IMR-90 (cell line): Measurements from ENCODE around the gene PPP3CA. TPM values are rescaled to one million over a fixed set of nuclear protein-coding genes. Genes with fewer than 3 reads are reported as not detected.

Experiments
- ATAC-seq: fragments of 200-7000 bp; cut with Tn5 transposase; 2 replicates; pipeline ENCODE4 v1.9.1; 2020; ENCODE audit warnings: low read depth, mild to moderate bottlenecking, moderate library complexity
- BruUV-seq: library from RNA; stranded (reverse); fragments of 400-500 nt; replicated peaks from 2 replicates; lab custom pipeline; 2021; lab: Mats Ljungman, UMichigan
- CTCF ChIA-PET: fragments of 300-600 bp; formaldehyde crosslinking; extraction: SDS; loops from one replicate; lab custom pipeline; 2021; ENCODE audit warnings: antibody characterized with exemption; lab: Yijun Ruan, JAX
- POLR2A ChIA-PET: fragments of 300-600 bp; sonication (Branson Sonifier 250); formaldehyde crosslinking; loops from one replicate; lab custom pipeline; 2022; ENCODE audit warnings: antibody characterized with exemption; ENCODE audit not compliant: unreplicated experiment; lab: Charles Lee
- DNase-seq: peaks from one replicate; pipeline ENCODE4 v3.0.0; 2013
- H2AFZ ChIP-seq: replicated peaks from 2 replicates; pipeline ENCODE3; 2013; ENCODE audit warnings: low read length, mild to moderate bottlenecking; ENCODE audit not compliant: poor library complexity
- H2AK5ac ChIP-seq: 2 replicates; pipeline ENCODE4 v1.6.1; 2013; ENCODE audit warnings: low read depth, low read length, inconsistent platforms
- H2AK9ac ChIP-seq: replicated peaks from 2 replicates; pipeline ENCODE3; 2013; ENCODE audit warnings: mild to moderate bottlenecking, low read depth, low read length, moderate library complexity; ENCODE audit not compliant: poor library complexity
- H2BK120ac ChIP-seq: 2 replicates; pipeline ENCODE4 v1.6.1; 2013; ENCODE audit warnings: low read depth, low read length, inconsistent platforms
- H2BK15ac ChIP-seq: 3 replicates; pipeline ENCODE4 v1.6.1; 2013; ENCODE audit warnings: low read depth, low read length, inconsistent platforms
- H2BK20ac ChIP-seq: 2 replicates; pipeline ENCODE4 v1.6.1; 2013; ENCODE audit warnings: low read depth, mild to moderate bottlenecking, inconsistent platforms, low read length, moderate library complexity
- H2BK5ac ChIP-seq: 2 replicates; pipeline ENCODE4 v1.6.1; 2013; ENCODE audit warnings: mild to moderate bottlenecking, low read depth, low read length, inconsistent platforms; ENCODE audit not compliant: poor library complexity, severe bottlenecking
- H3K14ac ChIP-seq: replicated peaks from 2 replicates; pipeline ENCODE4 v1.6.1; 2013; ENCODE audit warnings: low read depth, low read length, inconsistent platforms
- H3K18ac ChIP-seq: 2 replicates; pipeline ENCODE4 v1.6.1; 2013; ENCODE audit warnings: low read depth, low read length, control low read depth
- H3K23ac ChIP-seq: 2 replicates; pipeline ENCODE4 v1.6.1; 2013; ENCODE audit warnings: low read depth, low read length, inconsistent platforms
- H3K27ac ChIP-seq: 2 replicates; pipeline ENCODE4 v1.5.1; 2013; ENCODE audit warnings: mild to moderate bottlenecking, control low read depth, low read length; ENCODE audit not compliant: insufficient read depth
- H3K27me3 ChIP-seq: 2 replicates; pipeline ENCODE4 v1.6.1; 2013; ENCODE audit warnings: low read length; ENCODE audit not compliant: control insufficient read depth, insufficient read depth
- H3K36me3 ChIP-seq: 2 replicates; pipeline ENCODE4 v1.6.1; 2013; ENCODE audit warnings: low read length, mixed read lengths; ENCODE audit not compliant: control insufficient read depth, insufficient read depth
- H3K4ac ChIP-seq: 2 replicates; pipeline ENCODE4 v1.6.1; 2013; ENCODE audit warnings: low read depth, low read length, inconsistent platforms
- H3K4me1 ChIP-seq: 2 replicates; pipeline ENCODE4 v1.6.1; 2013; ENCODE audit warnings: low read length, mixed read lengths; ENCODE audit not compliant: control insufficient read depth, insufficient read depth
- H3K4me2 ChIP-seq: 2 replicates; pipeline ENCODE4 v1.6.1; 2013; ENCODE audit warnings: low read depth, mild to moderate bottlenecking, control low read depth, low read length, moderate library complexity
- H3K4me3 ChIP-seq: 2 replicates; pipeline ENCODE4 v1.5.1; 2013; ENCODE audit warnings: low read depth, mild to moderate bottlenecking, control low read depth, low read length, moderate library complexity; ENCODE audit not compliant: insufficient read depth
- H3K56ac ChIP-seq: 2 replicates; pipeline ENCODE4 v1.6.1; 2013; ENCODE audit warnings: low read length, inconsistent platforms; ENCODE audit not compliant: insufficient read depth; ENCODE audit errors: extremely low read depth
- H3K79me1 ChIP-seq, 2 experiments: 2 replicates each; pipeline ENCODE4 v1.6.1; 2013; ENCODE audit warnings: low read length in 2 of 2, inconsistent platforms in 1 of 2, low read depth in 1 of 2
- H3K9ac ChIP-seq: 2 replicates; pipeline ENCODE4 v1.6.1; 2013; ENCODE audit warnings: low read depth, low read length, control low read depth
- H3K9me1 ChIP-seq: 2 replicates; pipeline ENCODE4 v1.6.1; 2013; ENCODE audit warnings: low read length, inconsistent platforms; ENCODE audit not compliant: insufficient read depth
- H3K9me3 ChIP-seq: 2 replicates; pipeline ENCODE4 v1.6.1; 2013; ENCODE audit warnings: low read length; ENCODE audit not compliant: control insufficient read depth, insufficient read depth
- H4K20me1 ChIP-seq: 2 replicates; pipeline ENCODE4 v1.6.1; 2013; ENCODE audit warnings: low read length, inconsistent platforms; ENCODE audit not compliant: insufficient read depth
- H4K5ac ChIP-seq: 2 replicates; pipeline ENCODE4 v1.6.1; 2013; ENCODE audit warnings: mild to moderate bottlenecking, low read depth, low read length, control low read depth
- H4K8ac ChIP-seq, 2 experiments: 2 replicates each; pipeline ENCODE4 v1.6.1; 2013; ENCODE audit warnings: low read depth in 2 of 2, low read length in 2 of 2, control low read depth in 1 of 2, inconsistent platforms in 1 of 2
- H4K91ac ChIP-seq: 2 replicates; pipeline ENCODE4 v1.6.1; 2013; ENCODE audit warnings: low read depth, low read length, inconsistent platforms; ENCODE audit not compliant: insufficient read depth
- BHLHE40 ChIP-seq: fragments of 150-350 bp; IDR thresholded peaks from 2 replicates; pipeline ENCODE4 v1.6.1; 2016; ENCODE audit warnings: mild to moderate bottlenecking, low read depth, low read length
- CEBPB ChIP-seq: IDR thresholded peaks from 2 replicates; pipeline ENCODE4 v1.6.1; 2012; ENCODE audit warnings: low read depth, low read length, improper control_type of control experiment
- FOS ChIP-seq: fragments of 150-350 bp; IDR thresholded peaks from 2 replicates; pipeline ENCODE4 v1.6.1; 2016; ENCODE audit warnings: low read depth, low read length
- MAFK ChIP-seq: IDR thresholded peaks from 2 replicates; pipeline ENCODE4 v1.6.1; 2012; ENCODE audit warnings: low read depth, low read length, improper control_type of control experiment
- MAZ ChIP-seq: IDR thresholded peaks from 2 replicates; pipeline ENCODE4 v1.6.1; 2012; ENCODE audit warnings: low read depth, mild to moderate bottlenecking, low read length, improper control_type of control experiment, moderate library complexity, borderline replicate concordance
- MXI1 ChIP-seq: IDR thresholded peaks from 2 replicates; pipeline ENCODE4 v1.6.1; 2012; ENCODE audit warnings: low read depth, mild to moderate bottlenecking, low read length, moderate library complexity, borderline replicate concordance
- NFE2L2 ChIP-seq: fragments of 150-350 bp; IDR thresholded peaks from 2 replicates; pipeline ENCODE4 v1.6.1; 2016; ENCODE audit warnings: low read depth, mild to moderate bottlenecking, low read length
- POLR2A ChIP-seq: IDR thresholded peaks from 2 replicates; pipeline ENCODE4 v1.6.1; 2012; ENCODE audit warnings: mild to moderate bottlenecking, low read depth, low read length
- SMC3 ChIP-seq: fragments of 150-350 bp; IDR thresholded peaks from 2 replicates; pipeline ENCODE4 v1.6.1; 2016; ENCODE audit warnings: low read depth, mild to moderate bottlenecking, antibody characterized with exemption, low read length, moderate library complexity
- WGBS, 2 experiments: methylation state at CpG; one replicate each; pipeline versions ENCODE4 v1.1.5 to v1.1.7; 2013; ENCODE audit warnings: missing lambda C conversion rate in 2 of 2; ENCODE audit not compliant: insufficient read length in 1 of 2; ENCODE audit errors: extremely low coverage in 2 of 2; 5-methylcytosine and 5-hydroxymethylcytosine counted together
- dilution Hi-C: fragments of 300-500 bp; cut with HindIII; formaldehyde crosslinking; loops from one replicate; pipeline ENCODE4 v1.14.3; 2018; ENCODE audit warnings: low sequenced_read_pairs; ENCODE audit not compliant: unreplicated experiment
- in situ Hi-C: fragments of 300-500 bp; cut with MboI; formaldehyde crosslinking; loops from 3 replicates; pipeline ENCODE4 v1.14.3; 2019; ENCODE audit warnings: low sequenced_read_pairs, inconsistent platforms, mixed read lengths
- intact Hi-C: fragments of 100-400 bp; cut with micrococcal nuclease; formaldehyde crosslinking; loops from 2 replicates; pipeline ENCODE4 v1.10.0; 2022
- polyA plus RNA-seq, 3 experiments: library from polyadenylated mRNA; depleted of rRNA; stranded (reverse); fragments of >200 nt; gene quantifications; 2 replicates each; pipeline ENCODE4 v1.2.3, GENCODE V29; 2012; ENCODE audit warnings: low replicate concordance in 1 of 3
- total RNA-seq: library from RNA; depleted of rRNA; stranded (reverse); fragments of >200 nt; gene quantifications from 2 replicates; pipeline ENCODE4 v1.2.3, GENCODE V29; 2012
- TF ChIP-seq, protein P1 (sequence below): fragments of 150-350 bp; IDR thresholded peaks from 2 replicates; pipeline ENCODE4 v1.6.1; 2017; ENCODE audit warnings: mild to moderate bottlenecking, antibody characterized with exemption, low read length, low read depth
- TF ChIP-seq, protein P2 (sequence below): fragments of 150-350 bp; IDR thresholded peaks from 2 replicates; pipeline ENCODE4 v1.6.1; 2016; ENCODE audit warnings: low read depth, mild to moderate bottlenecking, low read length, moderate library complexity, borderline replicate concordance
- TF ChIP-seq, protein P3 (sequence below): conservative IDR thresholded peaks from 2 replicates; pipeline ENCODE4 v1.5.1; 2012; ENCODE audit warnings: mild to moderate bottlenecking, low read depth, low read length, improper control_type of control experiment

The PPP3CA gene
- total and polyA plus RNA-seq, 2 of the 4 experiments (the other 2 are of a cell fraction) = 14.5 to 48.6 TPM

DNA sequence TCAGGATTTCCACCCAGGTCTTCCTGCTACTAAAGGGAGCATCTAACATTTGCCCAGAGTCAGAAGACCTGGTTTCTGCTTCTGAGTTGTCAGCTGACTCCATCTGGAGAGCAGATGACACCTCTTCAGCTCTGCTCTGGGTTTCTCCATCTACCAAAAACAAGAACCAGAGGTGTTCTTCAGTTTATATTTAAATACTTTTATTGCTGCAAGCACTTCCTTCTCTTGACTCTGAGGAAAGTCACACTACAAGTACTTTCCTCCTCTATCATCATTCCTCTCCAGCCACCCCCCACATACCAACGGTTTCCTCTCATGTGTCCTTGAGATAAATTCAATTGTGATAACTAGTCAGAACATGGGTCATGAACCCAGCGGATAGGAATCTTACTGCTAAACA is 88.4 kb downstream of the PPP3CA start:
- no peak; the same call in 1 of the 2 replicates for ATAC-seq
- Histone ChIP-seq H2BK120ac (no peak overlapping the region), H3K4me2 (no peak overlapping the region), H3K18ac (no peak overlapping the region), H2BK15ac (no peak overlapping the region), H3K56ac (no peak overlapping the region), H3K4ac (no peak overlapping the region), H3K27ac (no peak overlapping the region), H2AFZ (no peak overlapping the region), H3K4me1 (peaks cover 3% of the 10 kb centered on the region), H2AK5ac (no peak overlapping the region), H4K8ac (no peak overlapping the region), H2BK5ac (no peak overlapping the region), H3K23ac (no peak overlapping the region), H3K79me1 (peaks cover 23 to 41% of the 10 kb centered on the region in 2 experiments), H3K9me1 (no peaks in the 10 kb centered on the region; the same call in 1 of the 2 replicates), H3K4me3 (no peak overlapping the region), H3K36me3 (no peaks in the 10 kb centered on the region), H4K5ac (no peak overlapping the region), H4K91ac (no peak overlapping the region), H3K27me3 (no peaks in the 10 kb centered on the region), H4K20me1 (peaks cover 21% of the 10 kb centered on the region; the same call in 1 of the 2 replicates), H3K14ac (no peak overlapping the region), H3K9me3 (no peaks in the 10 kb centered on the region), H2BK20ac (no peak overlapping the region), H2AK9ac (no peak overlapping the region), H3K9ac (no peak overlapping the region)
- TF ChIP-seq NFE2L2 (no peak), POLR2A (no peak), SMC3 (no peak), FOS (no peak), MXI1 (no peak), BHLHE40 (no peak), MAZ (no peak), MAFK (no peak), CEBPB (no peak)
- TF ChIP-seq, protein P1, sequence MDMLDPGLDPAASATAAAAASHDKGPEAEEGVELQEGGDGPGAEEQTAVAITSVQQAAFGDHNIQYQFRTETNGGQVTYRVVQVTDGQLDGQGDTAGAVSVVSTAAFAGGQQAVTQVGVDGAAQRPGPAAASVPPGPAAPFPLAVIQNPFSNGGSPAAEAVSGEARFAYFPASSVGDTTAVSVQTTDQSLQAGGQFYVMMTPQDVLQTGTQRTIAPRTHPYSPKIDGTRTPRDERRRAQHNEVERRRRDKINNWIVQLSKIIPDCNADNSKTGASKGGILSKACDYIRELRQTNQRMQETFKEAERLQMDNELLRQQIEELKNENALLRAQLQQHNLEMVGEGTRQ = no peak
- TF ChIP-seq, protein P2, sequence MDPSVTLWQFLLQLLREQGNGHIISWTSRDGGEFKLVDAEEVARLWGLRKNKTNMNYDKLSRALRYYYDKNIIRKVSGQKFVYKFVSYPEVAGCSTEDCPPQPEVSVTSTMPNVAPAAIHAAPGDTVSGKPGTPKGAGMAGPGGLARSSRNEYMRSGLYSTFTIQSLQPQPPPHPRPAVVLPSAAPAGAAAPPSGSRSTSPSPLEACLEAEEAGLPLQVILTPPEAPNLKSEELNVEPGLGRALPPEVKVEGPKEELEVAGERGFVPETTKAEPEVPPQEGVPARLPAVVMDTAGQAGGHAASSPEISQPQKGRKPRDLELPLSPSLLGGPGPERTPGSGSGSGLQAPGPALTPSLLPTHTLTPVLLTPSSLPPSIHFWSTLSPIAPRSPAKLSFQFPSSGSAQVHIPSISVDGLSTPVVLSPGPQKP = no peak
- TF ChIP-seq, protein P3, sequence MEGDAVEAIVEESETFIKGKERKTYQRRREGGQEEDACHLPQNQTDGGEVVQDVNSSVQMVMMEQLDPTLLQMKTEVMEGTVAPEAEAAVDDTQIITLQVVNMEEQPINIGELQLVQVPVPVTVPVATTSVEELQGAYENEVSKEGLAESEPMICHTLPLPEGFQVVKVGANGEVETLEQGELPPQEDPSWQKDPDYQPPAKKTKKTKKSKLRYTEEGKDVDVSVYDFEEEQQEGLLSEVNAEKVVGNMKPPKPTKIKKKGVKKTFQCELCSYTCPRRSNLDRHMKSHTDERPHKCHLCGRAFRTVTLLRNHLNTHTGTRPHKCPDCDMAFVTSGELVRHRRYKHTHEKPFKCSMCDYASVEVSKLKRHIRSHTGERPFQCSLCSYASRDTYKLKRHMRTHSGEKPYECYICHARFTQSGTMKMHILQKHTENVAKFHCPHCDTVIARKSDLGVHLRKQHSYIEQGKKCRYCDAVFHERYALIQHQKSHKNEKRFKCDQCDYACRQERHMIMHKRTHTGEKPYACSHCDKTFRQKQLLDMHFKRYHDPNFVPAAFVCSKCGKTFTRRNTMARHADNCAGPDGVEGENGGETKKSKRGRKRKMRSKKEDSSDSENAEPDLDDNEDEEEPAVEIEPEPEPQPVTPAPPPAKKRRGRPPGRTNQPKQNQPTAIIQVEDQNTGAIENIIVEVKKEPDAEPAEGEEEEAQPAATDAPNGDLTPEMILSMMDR = no peak
- no peak for DNase-seq
- ChIA-PET POLR2A (no interaction called here), CTCF (no interaction called here)
- no CpG with 5 or more reads among the region's 2 CpGs for WGBS, 2 experiments
- intact Hi-C loops = no loop called here
- dilution Hi-C loops = no loop called here
- in situ Hi-C loops = no loop called here
- no TSS peak for BruUV-seq
